NCI-H1105 (cell line): ENCODE measurements around the gene EYA2.
"Not testable (repeated sequence)": the region's sequence is repeated elsewhere in the genome, so short reads cannot be mapped to it uniquely, and the experiment has no call there.

Experiments
- DNase-seq: peaks from one replicate; lab custom pipeline; 2025; lab: John Stamatoyannopoulos, UW

EYA2 gene

GRCh38 chr20:47175493-47175892, 280.9 kb downstream of the EYA2 start:
- DNase-seq, result peak; percentile 56

- not testable (repeated sequence) for DNase-seq
Measured at GRCh38 chr20:47176217-47176616, 281.6 kb downstream of the EYA2 start.

GRCh38 chr20:47178277-47178676, 283.6 kb downstream of the EYA2 start:
- no peak for DNase-seq

- no peak for DNase-seq
Measured at GRCh38 chr20:47178851-47179250, 284.2 kb downstream of the EYA2 start.

- no peak for DNase-seq
Measured at GRCh38 chr20:47179267-47179666, 284.6 kb downstream of the EYA2 start.

GRCh38 chr20:47181056-47181862, 286.6 kb downstream of the EYA2 start:
- no peak for DNase-seq

- DNase-seq, result no peak
Measured at GRCh38 chr20:47183367-47183766, 288.7 kb downstream of the EYA2 start.

GRCh38 chr20:47187450-47188195, 293.0 kb downstream of the EYA2 start:
- DNase-seq, result no peak

- DNase-seq, result no peak
Measured at GRCh38 chr20:47188540-47188939, 293.9 kb downstream of the EYA2 start.

- DNase-seq, result no peak
Measured at GRCh38 chr20:47189060-47189459, 294.4 kb downstream of the EYA2 start.

GRCh38 chr20:47191074-47191673, 296.5 kb downstream of the EYA2 start:
- no peak for DNase-seq

GRCh38 chr20:47191956-47192355, 297.3 kb downstream of the EYA2 start:
- DNase-seq, result no peak

- no peak for DNase-seq
Measured at GRCh38 chr20:47195573-47195972, 300.9 kb downstream of the EYA2 start.

- peak; percentile 85 for DNase-seq
Measured at GRCh38 chr20:47196091-47197081, 301.7 kb downstream of the EYA2 start.

- no peak for DNase-seq
Measured at GRCh38 chr20:47198254-47198671, 303.6 kb downstream of the EYA2 start.

- DNase-seq, result no peak
Measured at GRCh38 chr20:47198996-47199552, 304.4 kb downstream of the EYA2 start.

- no peak for DNase-seq
Measured at GRCh38 chr20:47201074-47201730, 306.6 kb downstream of the EYA2 start.

GRCh38 chr20:47202733-47203667, 308.4 kb downstream of the EYA2 start:
- DNase-seq, result no peak

GRCh38 chr20:47204008-47204849, 309.6 kb downstream of the EYA2 start:
- DNase-seq, result no peak
